ENCODE results near the gene PRCD.
"Not testable (repeated sequence)": the region's sequence is repeated elsewhere in the genome, so short reads cannot be mapped to it uniquely, and the experiment has no call there.

Gene PRCD

DNA sequence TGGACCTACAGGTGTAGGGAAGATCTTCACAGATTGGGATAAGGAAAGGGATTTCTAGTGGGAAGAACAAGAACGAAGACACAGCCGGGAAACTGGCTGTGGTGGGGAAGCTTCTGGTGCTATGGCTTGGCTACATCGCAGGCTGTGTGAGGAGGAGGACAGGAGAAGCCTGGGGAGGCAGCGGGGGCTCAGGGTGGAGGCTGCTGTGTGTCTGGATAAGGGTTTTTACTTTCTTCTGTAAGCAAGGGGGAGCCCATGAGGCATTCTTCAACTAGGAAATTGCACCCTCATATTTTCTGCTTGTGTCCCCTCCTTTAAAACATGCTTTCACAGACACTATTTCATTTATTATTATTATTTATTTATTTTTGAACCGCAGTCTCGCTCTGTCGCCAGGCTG, 35.7 kb upstream of the PRCD start:
- DNase-seq (ENCODE audit: low read depth): no peak

DNA sequence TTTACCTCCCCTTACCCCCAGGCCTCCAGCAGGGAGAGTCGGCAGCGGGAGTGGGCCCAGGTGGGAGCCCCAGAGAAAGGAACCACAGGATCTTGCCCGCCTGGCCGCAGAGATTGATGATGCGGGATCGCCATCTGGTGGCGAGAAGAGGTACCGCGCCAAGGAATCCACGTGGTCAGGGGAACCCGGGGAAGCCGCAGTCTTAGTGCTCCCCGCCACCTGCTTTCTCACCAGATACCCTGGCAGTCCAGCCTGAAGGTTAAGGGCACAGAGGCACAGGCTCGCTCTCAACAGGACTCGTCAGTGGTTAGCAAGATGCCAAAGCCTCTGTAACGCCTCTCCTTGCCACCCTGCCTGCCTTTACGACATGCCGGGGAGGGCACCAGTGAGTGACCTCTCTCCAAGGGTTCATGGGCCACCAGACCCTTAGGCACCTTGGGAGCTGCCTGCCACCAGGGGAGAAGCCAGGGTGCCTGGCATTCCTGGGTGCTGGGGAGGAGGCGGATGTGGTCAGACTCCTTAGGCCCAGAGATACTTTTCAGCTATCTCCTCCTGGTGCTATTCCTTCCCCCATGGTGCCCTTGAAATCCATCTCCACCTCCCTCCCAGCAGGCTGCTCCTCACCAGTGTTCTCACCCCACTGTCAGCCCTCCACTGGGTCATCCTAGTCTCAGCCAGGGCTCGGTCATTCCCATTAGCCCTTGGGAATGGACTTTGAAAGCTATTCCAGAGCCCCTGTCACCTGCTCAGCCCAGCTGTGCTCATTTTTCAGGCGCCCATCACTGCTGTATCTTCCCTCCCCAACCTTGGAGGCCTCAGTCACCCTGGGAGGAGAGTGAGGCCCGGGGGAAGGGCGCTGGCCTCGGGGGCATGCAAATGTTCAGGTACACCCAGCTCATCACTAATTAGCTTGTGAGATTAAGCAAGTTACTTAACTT, 33.2 kb upstream of the PRCD start:
- no peak for DNase-seq (ENCODE audit: low read depth)

DNA sequence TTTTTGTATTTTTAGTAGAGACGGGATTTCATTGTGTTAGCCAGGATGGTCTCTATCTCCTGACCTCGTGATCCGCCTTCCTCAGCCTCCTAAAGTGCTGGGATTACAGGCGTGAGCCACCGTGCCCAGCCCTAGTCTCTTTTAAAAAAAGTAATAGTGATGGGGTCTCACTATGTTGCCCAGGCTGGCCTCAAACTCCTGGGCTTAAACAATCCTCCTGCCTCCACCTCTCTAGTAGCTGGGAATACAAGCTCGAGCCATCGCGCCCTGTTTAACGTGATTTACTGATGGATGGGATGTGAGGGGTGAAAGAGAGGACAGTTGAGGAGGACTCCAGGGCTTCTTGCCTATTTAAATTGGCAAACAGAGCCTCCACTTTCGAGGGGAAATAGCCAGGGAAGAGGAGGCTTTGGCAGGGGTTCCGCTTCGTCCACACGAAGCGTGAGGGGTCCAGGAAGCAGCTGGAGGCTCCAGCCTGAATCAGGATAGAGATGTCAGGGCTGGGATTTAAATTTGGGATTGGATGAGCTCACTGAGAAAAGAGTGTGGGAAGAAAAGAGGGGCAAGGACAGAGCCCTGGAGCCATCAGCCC, 31.3 kb upstream of the PRCD start:
- not testable (repeated sequence) for DNase-seq (ENCODE audit: low read depth)

DNA sequence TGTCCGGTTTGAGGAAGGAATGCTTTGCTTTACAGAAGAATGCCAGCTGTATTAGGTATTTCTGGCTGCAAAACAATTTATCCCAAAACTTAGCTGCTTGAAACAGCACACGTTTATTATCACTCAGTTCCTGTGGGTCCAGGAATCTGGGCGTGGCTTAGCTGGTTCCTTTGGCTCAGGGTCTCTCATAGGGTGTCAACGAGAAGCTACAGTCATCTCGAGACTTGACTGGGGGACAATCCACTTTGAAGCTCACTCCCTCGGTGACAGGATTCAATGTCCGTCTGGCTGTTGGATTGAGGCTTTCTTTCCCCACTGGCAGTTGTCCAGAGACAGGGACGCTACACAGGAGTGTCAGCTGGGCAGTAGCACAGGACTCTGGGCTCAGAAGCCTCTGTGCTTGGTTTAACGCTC, 29.0 kb upstream of the PRCD start:
- no peak for DNase-seq (ENCODE audit: low read depth)

DNA sequence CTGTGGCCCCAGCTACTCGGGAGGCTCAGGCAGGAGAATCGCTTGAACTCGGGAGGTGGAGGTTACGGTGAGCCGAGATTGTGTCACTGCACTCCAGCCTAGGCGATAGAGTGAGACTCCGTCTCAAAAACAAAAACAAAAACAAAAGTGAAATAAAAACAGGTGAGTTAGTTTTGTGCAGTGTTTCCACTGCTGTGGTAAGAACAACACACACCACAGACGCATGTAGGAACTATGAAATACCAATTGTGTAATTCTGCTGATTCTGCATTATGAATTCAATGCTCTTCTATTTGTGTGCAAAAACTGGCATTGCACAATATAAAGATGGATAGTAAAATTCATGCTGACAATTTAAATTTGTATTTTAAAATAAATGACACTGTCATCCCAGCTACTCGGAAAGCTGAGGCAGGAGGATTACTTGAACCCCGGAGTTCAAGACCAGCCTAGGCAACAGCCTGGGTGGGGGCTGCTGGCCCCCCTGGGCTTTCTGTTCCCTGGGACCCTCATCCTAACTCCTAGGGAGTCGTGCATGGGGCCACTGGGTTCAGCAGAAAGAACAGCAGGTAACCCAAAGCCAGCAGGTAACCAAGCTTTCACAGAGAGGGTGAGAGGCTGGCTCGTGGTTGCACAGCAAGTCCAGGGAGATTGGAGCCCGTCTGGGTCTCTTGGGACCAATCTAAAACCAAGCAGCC, 28.0 kb upstream of the PRCD start:
- no peak for DNase-seq (ENCODE audit: low read depth)

DNA sequence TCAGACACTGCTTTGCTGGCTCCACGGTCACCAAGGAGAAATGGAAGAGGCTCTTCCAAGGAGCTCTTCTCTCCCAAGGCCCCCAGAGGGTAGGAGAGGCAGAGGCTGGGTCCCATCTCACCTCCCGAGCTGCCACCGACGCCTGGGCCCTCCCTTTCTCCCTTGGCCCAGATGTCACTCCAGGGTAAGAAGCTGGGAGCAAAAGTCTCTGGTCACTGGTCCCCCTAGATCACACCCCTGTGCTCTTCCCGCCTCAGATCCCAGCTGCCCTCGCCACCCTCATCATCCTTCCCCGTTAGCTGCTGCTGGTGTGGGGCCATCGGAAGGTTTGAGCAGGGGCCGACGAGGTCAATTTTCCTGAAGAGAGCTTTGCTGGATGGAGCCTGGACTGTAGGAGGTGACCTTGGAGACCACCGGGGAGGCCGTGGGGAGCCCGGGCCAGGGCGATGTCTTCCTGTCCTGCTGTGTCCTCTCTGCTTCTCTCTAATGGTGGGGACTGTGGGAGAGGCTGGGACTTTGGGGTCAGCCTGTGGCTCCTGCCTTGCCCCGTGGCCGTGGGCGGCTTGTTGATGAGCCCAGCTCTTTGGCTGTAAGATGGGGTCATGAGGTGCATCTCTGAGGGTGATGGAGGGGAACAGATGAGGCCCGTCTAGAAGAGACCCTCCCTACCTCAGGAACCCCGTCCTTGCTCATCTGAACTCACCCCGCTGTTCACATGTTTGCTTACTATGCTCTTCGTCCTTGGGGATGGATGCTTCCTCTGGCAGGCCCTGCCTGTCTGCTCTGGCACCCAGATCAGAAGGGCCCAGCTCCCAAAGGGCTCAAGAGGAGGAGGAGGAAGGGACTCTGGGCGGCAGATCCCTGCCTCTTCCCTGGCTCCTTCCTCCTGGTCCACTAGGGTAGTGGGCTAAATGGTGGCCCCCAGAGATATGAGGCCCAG, 27.2 kb upstream of the PRCD start:
- DNase-seq (ENCODE audit: low read depth): no peak

DNA sequence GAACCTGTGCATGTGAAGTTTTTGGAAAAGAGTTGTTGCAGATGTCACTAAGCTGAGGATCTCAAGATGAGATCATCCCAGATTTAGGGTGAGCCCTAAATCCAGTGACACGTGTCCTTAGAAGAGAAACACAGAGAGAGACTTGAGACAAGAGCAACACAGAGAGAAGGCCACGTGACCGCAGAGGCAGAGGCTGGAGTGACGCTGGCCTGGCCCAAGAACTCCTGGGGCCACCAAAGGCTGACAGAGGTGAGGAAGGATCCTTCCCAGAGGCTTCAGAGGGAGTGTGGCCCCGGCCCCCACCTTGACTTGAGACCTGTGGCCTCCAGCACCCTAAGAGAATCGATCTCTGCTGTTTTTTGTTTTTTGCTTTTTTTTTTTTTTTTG, 26.5 kb upstream of the PRCD start:
- DNase-seq (ENCODE audit: low read depth): no peak

DNA sequence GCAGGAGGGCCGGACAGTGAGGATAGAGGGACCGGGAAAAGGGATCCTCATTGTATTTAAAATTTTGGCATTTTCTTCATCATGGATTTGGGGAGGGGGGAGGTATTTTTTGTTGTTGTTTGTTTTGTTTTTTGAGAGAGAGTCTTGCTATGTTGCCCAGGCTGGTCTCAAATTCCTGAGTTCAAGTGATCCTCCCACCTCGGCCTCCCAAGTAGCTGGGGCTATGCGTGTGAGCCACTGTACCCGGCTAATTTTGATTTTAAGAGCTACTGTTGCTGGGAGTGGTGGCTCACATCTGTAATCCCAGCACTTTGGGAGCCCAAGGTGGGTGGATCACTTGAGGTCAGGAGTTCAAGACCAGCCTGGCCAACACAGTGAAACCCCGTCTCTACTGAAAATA, 25.5 kb upstream of the PRCD start:
- not testable (repeated sequence) for DNase-seq (ENCODE audit: low read depth)

DNA sequence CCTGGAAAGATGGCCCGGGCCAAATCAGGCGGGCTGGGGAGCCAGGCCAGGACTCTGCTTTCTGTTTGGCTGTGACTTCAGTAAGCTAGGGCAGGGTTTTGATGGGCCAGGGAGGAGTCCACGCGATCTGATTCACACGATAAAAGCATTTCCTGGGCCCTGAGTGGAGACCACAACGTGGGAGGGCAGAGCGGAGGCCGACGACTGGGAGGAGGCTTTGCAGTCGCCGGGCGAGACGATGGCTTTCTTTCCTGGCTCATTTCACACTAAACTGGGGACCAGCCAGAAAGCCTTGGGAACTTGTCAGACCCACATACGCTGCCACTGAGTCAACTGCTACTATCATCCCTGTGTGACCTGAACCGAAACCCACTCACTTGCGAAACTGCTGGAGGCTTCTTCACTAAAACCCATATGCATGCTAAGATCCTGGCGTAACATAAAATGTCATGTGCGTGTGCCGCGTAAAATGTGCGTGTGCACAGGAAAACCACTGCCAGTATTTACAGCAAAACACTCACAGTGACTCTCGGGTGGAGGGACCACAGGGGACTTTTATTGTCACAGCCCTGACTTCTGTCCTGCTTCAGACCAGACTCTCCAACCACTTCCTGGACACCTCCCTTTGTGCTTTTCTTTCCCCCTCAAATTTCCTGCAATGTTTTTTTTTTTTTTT, 24.4 kb upstream of the PRCD start:
- peak; percentile 95 for DNase-seq (ENCODE audit: low read depth)

DNA sequence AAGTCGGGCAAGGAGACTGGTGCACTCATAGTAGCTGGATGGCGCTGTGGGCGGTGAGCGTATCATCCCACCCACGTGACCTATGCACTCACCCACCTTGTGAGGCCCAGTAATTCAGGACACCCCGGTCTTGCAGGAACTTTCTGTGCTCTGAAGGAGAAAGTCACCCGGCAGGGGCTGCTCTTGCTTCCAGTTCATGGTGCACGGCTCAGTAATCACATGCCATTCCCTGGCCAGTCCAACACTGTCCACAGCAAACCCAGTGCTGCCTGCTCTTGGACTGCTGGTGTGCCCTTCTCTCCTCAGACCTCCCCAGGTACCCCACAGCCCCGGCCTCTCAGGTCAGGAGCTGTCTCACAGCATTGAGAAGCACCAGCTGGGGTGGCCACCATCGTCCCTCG, 22.2 kb upstream of the PRCD start:
- DNase-seq (ENCODE audit: low read depth): no peak

DNA sequence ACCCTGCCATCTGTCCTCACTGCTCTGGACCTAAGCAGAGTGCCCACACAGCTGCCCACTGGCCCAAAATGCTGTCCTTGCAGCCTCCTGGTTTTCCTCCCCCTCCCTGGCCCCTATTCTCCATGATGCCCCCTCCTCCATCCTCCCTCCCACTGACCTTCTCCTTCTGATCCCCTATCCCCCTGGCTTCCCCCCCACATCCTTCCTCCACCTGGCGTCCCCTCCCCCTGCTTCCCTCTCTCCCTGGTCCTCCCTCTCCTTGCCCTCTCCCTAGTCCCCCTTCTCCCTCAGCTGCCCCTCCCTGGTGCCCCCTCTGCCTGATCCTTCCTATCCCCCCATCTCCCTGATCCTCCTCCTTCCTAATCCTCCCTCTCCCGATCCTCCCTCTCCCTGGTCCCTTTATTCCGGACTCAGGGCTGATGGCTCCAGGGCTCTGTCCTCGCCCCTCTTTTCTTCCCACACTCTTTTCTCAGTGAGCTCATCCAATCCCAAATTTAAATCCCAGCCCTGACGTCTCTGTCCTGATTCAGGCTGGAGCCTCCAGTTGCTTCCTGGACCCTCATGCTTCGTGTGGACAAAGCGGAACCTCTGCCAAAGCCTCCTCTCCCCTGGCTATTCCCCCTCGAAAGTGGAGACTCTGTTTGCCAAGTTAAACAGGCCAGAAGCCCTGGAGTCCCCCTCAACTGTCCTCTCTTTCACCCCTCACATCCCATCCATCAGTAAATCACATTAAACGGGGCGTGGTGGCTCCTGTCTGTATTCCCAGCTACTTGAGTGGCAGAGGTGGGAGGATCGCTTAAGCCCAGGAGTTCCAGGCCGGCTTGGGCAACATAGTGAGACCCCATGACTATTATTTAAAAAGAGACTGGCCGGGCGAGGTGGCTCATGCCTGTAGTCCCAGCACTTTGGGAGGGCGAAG, 20.5 kb upstream of the PRCD start:
- no peak for DNase-seq (ENCODE audit: low read depth)

DNA sequence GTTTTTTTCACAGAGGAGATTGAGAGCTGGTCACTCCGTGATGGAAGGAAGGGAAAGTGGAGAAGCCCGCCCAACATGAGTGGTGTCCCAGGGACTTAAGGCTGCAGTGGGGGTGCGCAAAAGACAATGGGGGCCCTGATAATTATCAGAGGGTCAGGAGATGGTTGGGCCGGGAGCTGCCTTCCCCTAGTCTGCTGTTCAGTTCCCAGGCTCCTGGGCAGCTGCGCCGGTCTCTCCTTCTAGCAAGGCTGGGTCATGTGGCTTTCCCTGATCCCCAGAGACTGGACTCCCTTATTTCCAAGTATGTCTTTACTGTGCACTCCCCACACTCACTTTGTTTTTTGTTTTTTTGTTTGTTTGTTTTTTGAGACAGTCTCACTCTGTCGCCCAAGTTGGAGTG, 18.6 kb upstream of the PRCD start:
- no peak for DNase-seq (ENCODE audit: low read depth)

DNA sequence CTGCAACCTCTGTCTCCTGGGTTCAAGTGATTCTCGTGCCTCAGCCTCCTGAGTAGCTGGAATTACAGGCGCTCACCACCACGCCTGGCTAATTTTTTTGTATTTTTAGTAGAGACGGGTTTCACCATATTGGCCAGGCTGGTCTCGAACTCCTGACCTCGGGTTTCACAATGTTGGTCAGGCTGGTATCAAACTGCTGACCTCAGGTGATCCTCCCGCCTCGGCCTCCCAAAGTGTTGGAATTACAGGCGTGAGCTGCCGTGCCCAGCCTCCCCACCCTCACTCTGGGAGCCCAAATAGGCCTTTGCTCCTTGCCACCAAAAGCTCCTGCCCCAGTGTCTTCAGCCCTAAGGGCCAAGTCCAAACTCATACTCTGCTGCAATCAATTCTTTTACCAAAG, 18.2 kb upstream of the PRCD start:
- DNase-seq (ENCODE audit: low read depth): not testable (repeated sequence)

DNA sequence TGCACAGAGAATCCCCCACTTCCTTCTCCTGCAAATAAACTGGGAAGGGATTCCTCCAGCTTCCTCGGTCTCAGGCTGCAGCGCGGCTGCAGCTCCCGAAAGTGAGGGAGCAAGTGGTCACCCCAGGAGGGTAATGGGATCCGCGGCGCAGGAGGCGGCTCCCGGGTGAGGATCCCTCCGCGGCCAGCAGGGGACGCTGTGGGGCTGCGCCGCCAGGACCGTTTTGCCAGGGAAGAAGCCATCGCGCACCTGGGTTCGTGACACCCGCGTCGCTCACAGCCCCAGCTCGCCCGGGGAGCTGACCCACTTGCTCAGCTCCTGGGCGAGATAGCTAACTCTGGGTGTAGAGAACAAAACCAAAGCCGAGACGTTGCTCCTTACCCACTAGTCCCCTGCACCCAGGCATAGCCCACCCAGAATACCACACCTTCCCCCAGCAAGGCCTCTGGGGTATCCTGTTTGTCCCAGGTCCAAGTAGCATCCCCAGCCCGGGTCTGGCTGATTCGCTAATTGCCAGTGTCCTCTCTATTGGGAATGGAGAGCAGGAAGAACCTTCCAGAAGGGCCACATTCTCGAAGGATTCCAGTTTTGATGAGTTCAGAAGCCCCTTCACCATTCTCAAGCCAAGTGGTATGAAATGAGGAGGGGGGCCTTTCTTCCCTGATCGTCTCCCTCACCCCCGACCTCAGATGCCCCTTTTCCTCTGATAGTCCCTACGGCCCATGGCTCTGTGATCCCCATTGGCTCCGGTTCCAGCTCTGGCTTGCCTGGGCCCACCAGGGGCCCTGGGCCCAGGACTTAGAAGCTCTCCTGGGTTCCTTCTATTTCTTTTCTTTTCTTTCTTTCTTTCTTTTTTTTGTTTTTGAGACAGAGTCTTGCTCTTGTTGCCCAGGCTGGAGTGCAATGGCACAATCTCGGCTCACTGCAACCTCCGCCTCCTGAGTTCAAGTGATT, 16.5 kb upstream of the PRCD start:
- no peak for DNase-seq (ENCODE audit: low read depth)

DNA sequence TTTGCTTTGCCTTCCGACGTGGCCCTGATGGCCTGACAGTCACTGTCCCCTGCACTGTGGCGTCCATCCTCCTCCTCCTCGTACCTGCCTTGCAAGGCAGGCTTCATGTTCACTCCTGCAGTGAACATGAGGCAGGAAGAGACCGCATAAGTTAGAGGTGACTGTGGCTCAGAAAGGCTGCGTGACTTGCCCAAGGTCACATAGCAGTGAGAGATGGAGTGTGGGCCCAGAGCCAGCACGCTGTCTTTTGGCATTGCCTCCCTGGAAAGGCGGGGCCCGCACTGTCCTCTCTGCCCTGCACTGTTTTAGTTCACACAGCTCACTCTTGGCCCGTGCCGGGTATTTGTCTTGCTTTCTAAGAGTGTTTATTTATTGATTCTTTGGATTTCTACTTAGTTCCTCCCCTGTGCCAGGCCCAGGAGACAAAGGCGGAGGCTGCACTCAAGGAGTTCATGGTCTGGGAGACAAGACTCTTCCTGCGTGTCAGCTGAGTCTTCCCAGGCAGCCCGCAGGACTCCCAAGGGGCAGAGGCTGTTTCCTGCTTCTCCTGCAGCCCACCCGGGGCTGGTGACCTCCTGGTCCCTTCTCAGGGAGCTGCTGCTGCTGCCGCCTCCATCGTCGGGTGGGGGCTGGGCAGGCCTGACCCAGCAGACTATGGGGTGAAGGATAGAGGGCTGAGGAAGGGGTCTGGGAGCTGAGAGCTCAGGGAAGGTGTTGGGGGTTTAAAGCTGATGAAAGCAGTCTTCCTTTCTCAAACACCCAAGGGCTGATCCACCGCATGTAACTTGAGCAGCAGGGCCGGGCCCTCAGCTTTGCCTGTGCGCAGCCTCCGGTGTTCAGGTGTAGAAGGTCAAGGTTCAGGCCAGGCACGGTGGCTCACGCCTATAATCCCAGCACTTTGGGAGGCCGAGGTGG, 15.0 kb upstream of the PRCD start:
- DNase-seq (ENCODE audit: low read depth): no peak

DNA sequence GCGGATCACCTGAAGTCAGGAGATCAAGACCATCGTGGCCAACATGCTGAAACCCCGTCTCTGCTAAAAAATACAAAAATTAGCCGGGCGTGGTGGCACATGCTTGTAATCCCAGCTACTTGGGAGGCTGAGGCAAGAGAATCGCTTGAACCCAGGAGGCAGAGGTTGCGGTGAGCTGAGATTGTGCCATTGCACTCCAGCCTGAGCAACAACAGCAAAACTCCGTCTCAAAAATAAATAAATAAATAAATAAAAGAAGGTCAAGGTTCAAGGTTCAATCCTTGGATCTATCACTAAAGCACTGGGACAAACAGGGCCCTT, 14.4 kb upstream of the PRCD start:
- DNase-seq (ENCODE audit: low read depth): not testable (repeated sequence)

DNA sequence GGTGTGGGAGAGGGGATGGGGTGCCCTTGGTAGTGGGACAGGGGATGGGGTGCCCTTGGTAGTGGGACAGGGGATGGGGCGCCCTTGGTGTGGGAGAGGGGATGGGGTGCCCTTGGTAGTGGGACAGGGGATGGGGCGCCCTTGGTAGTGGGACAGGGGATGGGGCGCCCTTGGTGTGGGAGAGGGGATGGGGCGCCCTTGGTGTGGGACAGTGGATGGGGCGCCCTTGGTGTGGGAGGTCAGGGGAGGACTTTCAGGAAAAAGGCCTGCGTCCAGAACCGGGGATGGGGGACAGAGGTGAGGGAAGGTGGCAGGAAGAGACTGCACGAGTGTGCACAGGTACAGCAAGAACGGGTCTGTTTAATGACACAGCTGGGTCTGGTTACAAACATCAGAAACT, 12.8 kb upstream of the PRCD start:
- DNase-seq (ENCODE audit: low read depth): not testable (repeated sequence)
